GM23338 (cell line): ENCODE data around the gene TSHZ2. TPM values are rescaled to one million over a fixed set of nuclear protein-coding genes. Genes with fewer than 3 reads are reported as not detected.

Source experiments
- ATAC-seq: fragments of 200-7000 bp; cut with Tn5 transposase; 3 replicates; pipeline ENCODE4 v1.9.1; 2020
- DNase-seq: peaks from one replicate; pipeline ENCODE4 v3.0.0-alpha.2; 2015; ENCODE audit warnings: low spot score
- H2AFZ ChIP-seq: fragments of 200-600 bp; sonication (generic); 2 replicates; pipeline ENCODE4 v1.8.0; 2016; ENCODE audit warnings: antibody characterized with exemption, mild to moderate bottlenecking, moderate library complexity
- H3F3A ChIP-seq: fragments of 200-600 bp; sonication (generic); replicated peaks from 2 replicates; pipeline ENCODE4 v1.8.0; 2017; ENCODE audit warnings: antibody characterized with exemption, mixed run types, low read depth
- H3K27ac ChIP-seq: fragments of 200-600 bp; sonication (generic); 2 replicates; pipeline ENCODE4 v1.6.1; 2016; ENCODE audit warnings: low read depth
- H3K27me3 ChIP-seq: fragments of 200-600 bp; sonication (generic); 2 replicates; pipeline ENCODE4 v1.8.0; 2016; ENCODE audit warnings: mild to moderate bottlenecking, mixed run types, moderate library complexity; ENCODE audit not compliant: insufficient read depth
- H3K36me3 ChIP-seq: fragments of 200-600 bp; sonication (generic); 2 replicates; pipeline ENCODE4 v1.8.0; 2016; ENCODE audit warnings: mild to moderate bottlenecking; ENCODE audit not compliant: insufficient read depth
- H3K4me1 ChIP-seq: fragments of 200-600 bp; sonication (generic); 2 replicates; pipeline ENCODE4 v1.8.0; 2016; ENCODE audit warnings: mild to moderate bottlenecking, moderate library complexity; ENCODE audit not compliant: insufficient read depth
- H3K4me2 ChIP-seq: fragments of 200-600 bp; sonication (generic); 2 replicates; pipeline ENCODE4 v1.7.1; 2017; ENCODE audit warnings: mixed run types
- H3K4me3 ChIP-seq: fragments of 200-600 bp; sonication (generic); 2 replicates; pipeline ENCODE4 v1.6.1; 2016; ENCODE audit warnings: mixed run types
- H3K79me2 ChIP-seq: fragments of 200-600 bp; sonication (generic); replicated peaks from 2 replicates; pipeline ENCODE4 v1.8.0; 2017; ENCODE audit warnings: mild to moderate bottlenecking; ENCODE audit not compliant: insufficient read depth
- H3K9me2 ChIP-seq: fragments of 200-600 bp; sonication (generic); 2 replicates; pipeline ENCODE4 v1.8.0; 2017; ENCODE audit not compliant: insufficient read depth
- H4K20me1 ChIP-seq: fragments of 200-600 bp; sonication (generic); replicated peaks from 2 replicates; pipeline ENCODE4 v1.8.0; 2017; ENCODE audit warnings: mild to moderate bottlenecking; ENCODE audit not compliant: insufficient read depth
- H3K27ac Mint-ChIP-seq: 2 replicates; pipeline ENCODE4 v1.8.0; 2020; ENCODE audit warnings: inconsistent platforms, mild to moderate bottlenecking, moderate library complexity, mixed read lengths
- H3K27me3 Mint-ChIP-seq: 3 replicates; pipeline ENCODE4 v1.8.0; 2022; ENCODE audit warnings: low read depth, mild to moderate bottlenecking, moderate library complexity, mixed read lengths, inconsistent platforms; ENCODE audit not compliant: insufficient read depth, poor library complexity
- H3K36me3 Mint-ChIP-seq: 3 replicates; pipeline ENCODE4 v1.8.0; 2021; ENCODE audit warnings: low read depth, mild to moderate bottlenecking, inconsistent platforms, moderate library complexity, mixed read lengths
- H3K4me1 Mint-ChIP-seq: 3 replicates; pipeline ENCODE4 v1.8.0; 2020; ENCODE audit warnings: mild to moderate bottlenecking, inconsistent platforms, mixed read lengths
- H3K4me3 Mint-ChIP-seq: 3 replicates; pipeline ENCODE4 v1.8.0; 2021; ENCODE audit warnings: moderate library complexity, mild to moderate bottlenecking, inconsistent platforms, mixed read lengths
- H3K9me3 Mint-ChIP-seq: 3 replicates; pipeline ENCODE4 v1.8.0; 2020; ENCODE audit warnings: moderate library complexity, mild to moderate bottlenecking, inconsistent platforms, mixed read lengths
- CREB1 ChIP-seq: fragments of 250-450 bp; sonication (Bioruptor Pico); IDR thresholded peaks from 2 replicates; pipeline ENCODE4 v1.5.0; 2020; ENCODE audit warnings: low read depth, mild to moderate bottlenecking, moderate library complexity
- ETS1 ChIP-seq: IDR thresholded peaks from 2 replicates; pipeline ENCODE4 v1.6.1; 2016; ENCODE audit warnings: antibody characterized with exemption
- EZH2 ChIP-seq: fragments of 200-600 bp; sonication (generic); IDR thresholded peaks from one replicate; pipeline ENCODE4 v1.8.0; 2017; ENCODE audit warnings: antibody characterized with exemption, mild to moderate bottlenecking, low read depth; ENCODE audit not compliant: unreplicated experiment
- JUNB ChIP-seq: IDR thresholded peaks from one replicate; pipeline ENCODE4 v1.6.1; 2016; ENCODE audit warnings: antibody characterized with exemption; ENCODE audit not compliant: unreplicated experiment
- NANOG ChIP-seq: IDR thresholded peaks from 2 replicates; pipeline ENCODE4 v1.6.1; 2016; ENCODE audit warnings: antibody characterized with exemption, borderline replicate concordance
- STAT1 ChIP-seq: IDR thresholded peaks from one replicate; pipeline ENCODE4 v1.6.1; 2016; ENCODE audit warnings: antibody characterized with exemption; ENCODE audit not compliant: unreplicated experiment
- ZNF114 ChIP-seq: fragments of 250-450 bp; sonication (Bioruptor Pico); IDR thresholded peaks from 2 replicates; pipeline ENCODE4 v1.5.0; 2020; ENCODE audit warnings: mild to moderate bottlenecking, moderate library complexity
- ZNF462 ChIP-seq: fragments of 250-450 bp; sonication (Bioruptor Pico); IDR thresholded peaks from 2 replicates; pipeline ENCODE4 v1.5.0; 2020; ENCODE audit warnings: mild to moderate bottlenecking, moderate library complexity
- polyA plus RNA-seq: library from polyadenylated mRNA; unstranded; fragments of >200 nt; fragmentation: Nextera tagmentation; extraction: Ambion mirVana; gene quantifications from 2 replicates; pipeline ENCODE4 v1.2.1, GENCODE V29; 2016
- total RNA-seq: library from RNA; depleted of rRNA; stranded (reverse); fragments of >200 nt; shearing (Covaris generic); gene quantifications from 2 replicates; pipeline ENCODE4 v1.2.3, GENCODE V29; 2014

Gene TSHZ2
- total and polyA plus RNA-seq, 2 experiments from 2014 or later, result 0.49 to 1.3 TPM

- no peak overlapping the region for H3K27ac ChIP-seq
- no peaks in the 10 kb centered on the region for H3F3A ChIP-seq
- H2AFZ ChIP-seq, result no peak overlapping the region
- Mint-ChIP-seq H3K9me3 (no peaks in the 10 kb centered on the region; the same call in 1 of the 3 replicates), H3K27me3 (no peaks in the 10 kb centered on the region), H3K36me3 (no peaks in the 10 kb centered on the region), H3K27ac (no peak overlapping the region), H3K4me1 (peaks cover 2% of the 10 kb centered on the region; the same call in 2 of the 3 replicates), H3K4me3 (no peak overlapping the region)
- no peaks in the 10 kb centered on the region for H3K27me3 ChIP-seq
- no peaks in the 10 kb centered on the region for H3K4me1 ChIP-seq
- ATAC-seq, result no peak
- H4K20me1 ChIP-seq, result no peaks in the 10 kb centered on the region
- no peak overlapping the region for H3K4me2 ChIP-seq
- TF ChIP-seq ZNF462 (no peak), ETS1 (no peak), NANOG (no peak), JUNB (no peak), ZNF114 (CRISPR knock-in tag) (no peak), EZH2 (no peak), STAT1 (no peak), CREB1 (CRISPR knock-in tag) (no peak)
- H3K36me3 ChIP-seq, result no peaks in the 10 kb centered on the region
- no peaks in the 10 kb centered on the region for H3K9me2 ChIP-seq
- no peaks in the 10 kb centered on the region for H3K79me2 ChIP-seq
- no peak overlapping the region for H3K4me3 ChIP-seq
- DNase-seq, result no peak
Observed at GRCh38 chr20:53038299-53038698, 66.1 kb downstream of the TSHZ2 start.
